IPS DF 19.7 (cell line): ENCODE measurements around the gene LBH.

Experiments
- DNase-seq: peaks from one replicate; pipeline ENCODE4 v3.0.0-alpha.2; 2013; ENCODE audit warnings: low read depth, low spot score

Gene LBH

DNA sequence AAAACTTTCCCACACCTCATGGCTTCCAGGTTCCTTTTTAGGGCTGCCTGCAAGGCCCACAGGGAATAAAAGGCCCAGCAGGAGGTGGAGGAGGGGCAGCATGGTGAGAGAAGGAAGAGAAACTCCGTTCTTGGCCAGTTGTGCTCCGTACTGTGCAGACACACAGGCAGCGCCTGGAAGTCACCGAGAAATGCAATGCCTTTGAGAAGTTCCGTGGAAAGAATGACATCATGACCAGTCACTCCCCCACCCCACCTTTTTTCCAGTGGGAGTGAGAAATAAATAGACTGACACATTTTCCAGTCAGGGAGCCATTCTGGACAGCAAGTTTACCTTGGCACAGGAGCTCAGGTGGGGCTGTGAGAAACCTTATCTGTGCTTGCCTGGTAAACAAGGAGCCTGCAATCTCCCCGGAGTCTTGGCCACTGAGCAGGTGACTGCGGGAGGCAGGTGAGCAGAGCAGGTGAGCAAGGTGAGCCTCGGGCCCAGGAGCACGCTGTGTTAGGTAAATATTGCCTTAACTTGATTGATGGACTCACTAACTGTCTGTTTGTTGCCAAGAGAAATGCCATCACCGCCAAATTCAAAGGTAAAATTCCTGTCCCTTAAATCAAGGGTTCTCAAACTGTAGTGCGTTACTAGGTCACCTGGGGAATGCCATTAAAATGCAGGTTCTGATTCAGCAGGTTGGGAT lies 13.5 kb upstream of the LBH start:
- no peak for DNase-seq

- DNase-seq = no peak
Measured at GRCh38 chr2:30218338-30218713, 13.0 kb upstream of the LBH start.

GRCh38 chr2:30218814-30219213 lies 12.5 kb upstream of the LBH start:
- no peak for DNase-seq

GRCh38 chr2:30219886-30220875 lies 11.2 kb upstream of the LBH start:
- DNase-seq = no peak

DNA sequence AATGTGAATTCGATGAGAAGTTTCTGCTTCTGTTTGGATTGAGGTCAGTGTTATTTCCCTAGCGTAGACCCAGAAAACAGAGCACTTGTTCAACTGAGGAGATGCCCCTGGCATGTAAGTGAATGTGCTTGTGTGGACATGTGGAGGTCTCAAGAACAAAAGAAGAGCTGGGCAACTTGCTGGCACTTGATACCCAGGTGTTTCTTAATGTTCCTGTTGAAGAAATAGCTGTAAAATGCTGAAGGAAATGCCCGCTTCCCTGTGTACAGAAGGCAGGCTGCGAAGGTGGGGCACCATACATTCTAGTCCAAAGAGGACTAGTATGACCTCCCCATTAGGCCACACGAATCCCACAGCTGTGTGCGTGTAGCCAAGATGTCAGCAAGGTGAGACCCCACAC lies 9.8 kb upstream of the LBH start:
- no peak for DNase-seq

DNA sequence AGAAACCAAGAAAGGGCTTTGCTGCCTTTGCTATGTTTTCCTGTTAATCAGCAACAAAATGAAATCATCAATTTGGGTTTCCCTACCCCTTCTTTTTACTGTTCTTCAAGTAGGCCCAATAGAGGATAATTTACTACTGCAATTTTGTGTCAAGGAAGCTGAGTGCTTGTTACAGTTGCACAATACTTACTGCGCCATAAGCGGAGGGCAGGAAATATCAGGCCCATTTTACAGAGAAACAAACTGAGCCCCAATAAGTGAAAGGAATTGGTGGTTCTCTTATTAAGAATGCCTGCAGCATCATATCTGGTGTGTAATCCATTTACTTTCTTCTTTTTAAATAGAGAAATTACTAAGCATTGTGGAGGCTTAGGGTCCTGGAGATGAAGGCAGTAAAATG lies 9.3 kb upstream of the LBH start:
- DNase-seq = no peak

DNA sequence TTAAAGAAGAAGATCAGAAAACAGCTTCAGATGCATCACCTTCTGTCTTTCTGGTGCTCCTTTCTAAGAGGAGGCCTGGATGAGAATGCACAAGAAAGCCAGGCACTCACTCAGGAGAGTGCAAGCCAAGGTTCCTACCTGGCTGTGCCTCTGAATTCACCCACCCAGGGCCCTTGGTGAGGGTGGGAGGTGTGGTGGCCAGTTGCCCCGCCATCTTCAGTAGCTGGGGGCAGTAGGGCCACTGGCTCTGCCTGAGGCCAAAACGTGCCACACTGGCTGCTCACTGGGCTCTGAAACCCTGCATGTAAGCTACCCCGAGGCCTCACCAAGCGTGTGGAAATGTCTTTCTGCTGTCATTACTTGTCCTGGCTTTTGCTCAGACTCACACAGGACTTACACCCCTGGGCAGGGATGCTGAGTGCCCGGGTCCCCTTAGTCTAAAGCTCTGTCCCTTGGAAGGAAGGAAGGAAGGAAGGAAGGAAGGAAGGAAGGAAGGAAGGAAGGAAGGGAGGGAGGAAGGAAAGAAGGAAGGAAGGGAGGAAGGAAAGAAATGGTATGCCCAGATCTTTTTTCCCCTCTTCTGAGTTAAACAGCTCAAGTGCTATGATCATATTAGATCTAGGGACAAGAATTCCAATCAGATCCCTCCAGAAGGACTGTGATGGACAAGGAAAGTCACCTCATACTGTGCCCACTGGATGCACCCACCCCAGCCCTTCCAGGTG lies 8.5 kb upstream of the LBH start:
- no peak for DNase-seq

- no peak for DNase-seq
Measured at GRCh38 chr2:30223413-30223874, 7.9 kb upstream of the LBH start.

DNA sequence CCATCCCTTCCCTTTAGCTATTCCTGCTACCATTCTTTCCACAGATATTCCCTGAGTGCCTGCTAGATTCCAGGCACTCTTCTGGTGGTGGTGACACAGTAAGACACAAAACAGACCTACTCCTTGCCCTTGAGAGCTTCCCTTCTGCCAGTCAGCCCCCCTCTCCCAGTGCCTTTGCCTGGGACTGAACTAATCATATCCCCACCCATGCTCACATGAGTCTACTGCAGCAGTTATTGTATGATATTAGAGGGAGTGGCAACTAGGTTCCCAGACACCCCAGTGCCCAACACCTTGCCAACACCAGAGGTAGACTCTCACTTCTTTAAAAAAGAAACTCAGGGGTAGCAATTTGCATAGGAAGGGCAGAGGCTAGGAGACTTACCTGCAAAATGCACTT lies 7.2 kb upstream of the LBH start:
- DNase-seq = no peak

DNA sequence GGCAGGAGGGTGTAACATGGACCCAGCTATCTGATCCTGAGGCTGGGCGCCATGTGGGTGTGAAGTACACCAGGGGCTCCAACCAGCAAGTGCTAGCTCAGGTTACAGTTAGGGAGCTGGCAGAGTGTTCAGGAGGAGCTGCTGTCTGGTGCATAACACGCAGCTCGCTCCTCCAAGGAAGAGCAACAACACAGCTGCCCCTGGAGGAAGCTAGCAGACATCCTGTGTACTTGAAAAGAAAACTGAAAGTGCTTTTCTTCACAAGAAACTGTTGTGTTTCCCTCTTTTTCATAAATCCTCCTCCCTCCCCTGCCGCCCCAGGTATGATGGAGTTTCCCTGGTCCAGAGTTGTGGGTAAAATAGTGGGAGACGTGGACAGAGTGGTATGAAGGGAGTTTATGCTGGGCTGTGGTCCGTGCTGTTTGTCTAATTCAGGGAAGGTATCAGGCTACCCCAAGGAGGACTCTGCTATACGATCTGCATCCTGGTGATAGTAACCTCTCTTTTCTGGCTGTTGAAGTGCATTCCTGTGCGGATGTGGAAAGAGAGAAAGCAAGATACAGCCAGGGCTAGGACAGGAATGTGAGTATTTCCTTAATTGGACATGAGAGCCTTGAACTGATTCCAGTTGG lies 6.1 kb upstream of the LBH start:
- no peak for DNase-seq

DNA sequence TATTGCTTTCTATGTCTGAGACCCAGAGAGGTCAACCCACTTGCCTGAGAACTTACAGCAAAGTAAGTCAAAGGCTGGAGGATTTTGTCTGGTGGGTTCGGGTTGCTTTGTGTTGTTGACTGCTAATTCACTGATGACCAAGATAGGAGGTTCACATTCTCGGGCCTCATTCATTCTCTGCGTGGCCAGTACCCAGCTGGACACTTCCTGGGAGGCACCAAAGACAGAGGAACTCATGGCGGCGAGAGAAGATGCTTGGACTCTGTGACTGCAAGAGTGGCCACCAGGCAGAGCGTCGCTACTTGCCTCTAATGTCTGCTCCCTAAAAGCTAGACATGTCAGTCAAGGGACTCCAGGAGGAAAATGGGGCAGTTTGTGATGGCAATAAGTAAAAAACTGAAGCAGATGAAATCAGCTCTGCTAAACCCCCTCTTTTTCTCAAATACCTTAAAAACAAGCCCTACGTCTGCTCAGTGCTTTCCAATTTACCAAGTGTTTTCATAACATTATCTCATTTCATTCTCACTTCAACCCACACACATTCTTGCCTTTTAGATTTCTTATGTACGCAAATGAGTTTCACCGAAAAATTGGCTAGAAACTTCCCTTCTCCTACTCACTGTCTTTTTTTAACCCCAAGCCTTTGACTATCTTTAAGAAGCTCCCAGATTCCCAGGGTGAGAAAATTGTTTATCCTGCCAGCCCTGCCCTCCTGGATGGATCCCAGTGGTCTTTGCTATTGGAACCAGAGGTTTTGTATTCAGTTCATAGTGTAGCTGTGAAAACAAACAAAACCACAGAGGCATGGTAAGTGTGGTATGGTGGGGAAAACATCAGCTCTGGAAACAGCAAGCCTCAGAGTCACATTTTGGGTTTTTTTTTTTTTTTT lies 4.9 kb upstream of the LBH start:
- DNase-seq = no peak

- DNase-seq = no peak
Measured at GRCh38 chr2:30229596-30229995, 1.7 kb upstream of the LBH start.

GRCh38 chr2:30230497-30231211 lies 680 bp upstream of the LBH start:
- DNase-seq = no peak

- DNase-seq = no peak
Measured at GRCh38 chr2:30231996-30232800, 864 bp downstream of the LBH start.

DNA sequence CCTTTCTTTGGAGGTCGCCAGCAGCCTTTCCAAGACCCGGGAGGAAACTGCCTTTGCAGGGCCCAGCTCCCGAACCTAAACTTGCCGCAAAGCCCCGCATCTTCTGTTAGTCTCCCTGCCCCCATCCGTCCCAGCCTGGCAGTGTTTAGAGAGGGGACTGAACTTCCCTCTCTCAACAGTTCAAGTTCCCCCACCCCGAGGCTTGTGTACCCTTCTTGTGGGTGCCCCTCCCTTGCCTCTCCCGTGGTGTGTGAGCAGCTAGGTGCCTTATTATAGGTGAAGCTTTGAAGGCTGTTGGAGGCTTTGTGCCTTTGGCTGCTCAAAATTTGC lies 1.4 kb downstream of the LBH start:
- no peak for DNase-seq

DNA sequence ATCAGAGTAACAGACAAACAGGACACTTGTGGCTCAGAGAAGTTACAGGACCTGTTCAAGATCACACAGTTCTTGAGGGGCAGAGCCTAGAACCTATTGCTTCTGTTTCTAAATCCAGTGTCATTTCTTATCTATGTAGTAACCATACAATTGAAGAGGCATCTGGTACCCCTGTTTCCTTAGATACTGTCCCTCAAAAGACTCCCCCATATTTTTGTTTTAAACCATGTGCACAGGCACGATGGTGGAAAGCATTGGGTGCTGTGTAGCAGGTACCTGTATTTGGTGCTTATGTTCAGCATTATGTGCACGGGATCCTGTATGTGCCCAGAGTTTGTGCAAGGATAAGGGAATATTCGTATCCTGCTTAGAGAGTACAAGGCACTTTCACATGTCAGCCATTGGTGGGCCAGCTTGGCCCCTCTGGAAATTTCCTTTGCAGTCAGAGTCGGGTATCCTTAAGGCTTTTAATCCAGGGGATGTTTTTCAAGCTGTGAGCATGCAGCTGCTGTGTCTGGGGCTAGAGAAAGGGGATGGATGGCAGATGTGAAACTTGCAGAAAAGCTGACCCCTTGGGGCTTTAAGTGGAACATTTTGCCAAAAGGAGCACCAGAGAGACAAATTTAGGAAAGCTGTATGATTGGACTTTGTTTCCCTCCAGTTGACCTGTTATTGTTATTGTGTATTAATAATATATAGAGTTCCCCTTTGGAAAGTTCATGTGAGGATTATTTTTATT lies 2.1 kb downstream of the LBH start:
- DNase-seq = no peak

GRCh38 chr2:30234180-30234971 lies 3.0 kb downstream of the LBH start:
- DNase-seq = no peak
